HG03280 (cell line): Measurements from ENCODE around the gene DAPL1.

Experiments used
- ATAC-seq: cut with Tn5 transposase; IDR thresholded peaks from one replicate; pipeline ENCODE4 v1.9.1; 2021; ENCODE audit warnings: mild to moderate bottlenecking, moderate library complexity; ENCODE audit not compliant: unreplicated experiment

The DAPL1 gene

DNA sequence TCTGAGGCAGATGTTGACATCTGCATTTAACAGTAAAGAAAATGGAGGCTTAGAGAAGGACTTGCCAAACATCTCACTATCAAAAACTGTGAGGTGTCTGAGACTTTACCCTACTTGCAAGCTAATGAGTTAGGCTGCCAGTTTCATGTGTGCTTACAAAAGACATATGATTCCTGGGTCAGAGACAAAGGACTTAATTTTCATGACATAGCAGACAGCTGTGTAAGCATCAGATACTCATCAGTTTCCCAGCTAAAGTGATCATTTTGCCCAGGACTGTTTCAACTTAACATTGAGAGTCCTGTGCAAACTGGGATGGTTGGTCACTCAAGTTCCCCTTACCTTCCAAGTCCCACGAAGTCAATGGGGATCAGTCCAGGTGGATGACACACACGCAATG is 18.9 kb upstream of the DAPL1 start:
- no peak for ATAC-seq

DNA sequence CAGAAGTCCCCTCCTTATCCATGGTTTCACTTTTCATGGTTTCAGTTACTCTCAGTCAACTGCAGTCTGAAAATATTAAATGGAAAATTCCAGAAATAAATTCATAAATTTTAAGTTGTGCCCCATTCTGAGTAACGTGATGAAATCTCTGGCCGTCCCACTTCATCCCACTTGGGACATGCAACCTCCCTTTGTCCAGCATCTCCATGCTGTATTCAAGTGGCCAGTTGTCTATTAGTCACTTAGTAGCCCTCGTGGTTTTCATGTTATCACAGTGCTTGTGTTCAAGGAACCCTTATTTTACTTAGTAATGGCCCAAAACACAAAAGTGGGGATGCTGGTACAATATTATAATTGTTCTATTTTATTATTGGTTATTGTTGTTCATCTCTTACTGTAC is 18.0 kb upstream of the DAPL1 start:
- ATAC-seq = no peak

DNA sequence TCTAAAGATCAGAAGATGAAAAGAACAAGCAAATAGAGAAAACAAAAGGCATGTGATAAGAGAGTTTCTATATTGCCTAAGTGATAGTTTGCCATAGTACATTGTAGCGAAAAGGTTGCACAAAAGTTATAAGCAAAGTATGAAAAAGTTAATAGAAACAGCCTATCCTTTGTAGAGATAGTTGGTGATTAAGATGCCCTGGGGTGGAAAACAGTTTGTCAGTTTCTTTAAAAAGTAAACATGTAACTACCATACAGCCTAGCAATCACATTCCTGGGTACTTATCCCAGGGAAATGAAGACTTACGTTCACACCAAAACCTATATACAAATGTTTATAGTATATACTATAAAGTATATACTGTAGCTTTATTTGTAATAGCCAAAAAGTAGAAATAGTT is 16.9 kb upstream of the DAPL1 start:
- ATAC-seq = no peak

DNA sequence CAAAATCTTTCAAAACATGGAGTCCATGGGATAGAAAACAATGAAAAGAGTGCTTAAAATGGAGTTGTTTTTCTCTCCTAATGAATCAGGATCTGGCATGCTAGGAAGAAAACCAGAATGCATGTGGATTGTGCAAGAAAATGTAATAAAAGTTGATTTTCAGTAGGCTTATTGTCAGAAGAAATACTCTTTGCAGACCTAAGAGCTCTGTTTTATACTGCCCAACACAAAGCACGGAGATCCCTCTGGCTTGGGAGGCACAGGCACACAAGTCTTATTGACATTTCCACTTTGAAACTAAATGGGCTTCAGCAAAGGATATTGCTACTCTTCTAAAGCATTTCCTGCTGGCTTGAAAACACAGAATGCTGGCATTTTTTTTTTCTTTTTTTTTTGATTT is 15.5 kb upstream of the DAPL1 start:
- ATAC-seq = no peak

DNA sequence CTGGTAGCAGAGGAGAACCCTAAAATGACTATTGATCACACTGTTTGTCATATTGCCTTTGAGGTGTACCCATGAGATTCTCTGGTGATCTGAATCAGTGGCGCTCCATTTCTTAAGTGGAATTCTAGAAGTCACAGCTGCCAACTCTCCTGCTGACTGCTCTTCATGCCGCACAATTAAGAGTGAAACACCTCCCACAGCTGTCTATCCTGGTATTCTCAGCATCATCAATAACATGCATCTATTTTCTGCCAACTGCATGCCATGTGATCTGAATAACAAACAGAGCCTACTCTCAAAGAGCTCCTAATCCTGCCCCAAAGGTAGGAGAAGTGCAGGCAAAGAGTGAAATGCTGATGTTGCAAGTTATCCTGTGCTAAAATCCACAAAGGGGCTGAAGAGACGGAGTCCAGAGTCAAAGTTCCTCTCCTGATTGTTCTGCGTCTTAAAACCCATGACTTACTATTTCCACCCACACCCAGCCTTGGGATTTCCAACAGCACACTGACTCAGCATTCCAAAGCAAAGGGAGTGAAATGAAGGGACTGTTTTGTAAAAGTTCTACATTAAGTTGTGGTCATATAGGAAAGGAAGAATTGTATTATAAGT is 13.7 kb upstream of the DAPL1 start:
- no peak for ATAC-seq

DNA sequence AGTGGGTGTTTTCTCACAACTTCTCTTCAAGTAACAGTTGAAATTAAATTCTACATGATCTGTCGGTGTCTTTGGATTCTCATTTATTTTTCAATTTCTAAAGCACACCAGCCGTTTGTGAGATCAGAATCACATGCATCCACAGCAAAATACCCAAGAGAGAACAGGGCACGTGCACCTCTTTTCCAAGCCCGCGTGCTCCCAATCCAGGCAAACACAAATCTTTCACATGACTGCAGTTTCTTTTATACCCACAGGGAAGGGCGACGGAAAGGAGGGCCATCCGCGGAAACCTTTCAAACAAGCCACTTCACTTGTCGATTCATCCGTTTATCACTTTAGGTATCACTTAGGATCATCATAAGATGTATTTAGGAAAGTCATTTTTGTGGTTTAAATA is 13.0 kb upstream of the DAPL1 start:
- no peak for ATAC-seq

DNA sequence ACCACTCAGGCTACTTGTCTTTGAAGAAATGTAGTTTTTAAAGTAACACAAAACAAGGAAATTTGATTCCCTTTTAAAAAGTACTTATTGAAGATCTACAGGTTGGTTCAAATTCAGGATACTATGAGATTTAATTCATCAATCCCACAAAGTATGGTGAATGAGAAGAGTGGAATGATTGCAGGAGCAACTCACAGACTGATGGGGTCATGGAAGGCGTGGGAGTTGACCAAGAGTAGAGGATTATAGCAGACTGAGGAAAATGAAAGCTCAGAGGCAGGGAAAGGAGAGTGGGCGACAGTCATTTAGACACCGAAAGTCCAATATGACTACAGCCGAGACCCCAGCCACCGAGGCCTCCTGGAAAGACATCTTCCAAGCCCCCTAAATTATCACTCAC is 12.5 kb upstream of the DAPL1 start:
- no peak for ATAC-seq

DNA sequence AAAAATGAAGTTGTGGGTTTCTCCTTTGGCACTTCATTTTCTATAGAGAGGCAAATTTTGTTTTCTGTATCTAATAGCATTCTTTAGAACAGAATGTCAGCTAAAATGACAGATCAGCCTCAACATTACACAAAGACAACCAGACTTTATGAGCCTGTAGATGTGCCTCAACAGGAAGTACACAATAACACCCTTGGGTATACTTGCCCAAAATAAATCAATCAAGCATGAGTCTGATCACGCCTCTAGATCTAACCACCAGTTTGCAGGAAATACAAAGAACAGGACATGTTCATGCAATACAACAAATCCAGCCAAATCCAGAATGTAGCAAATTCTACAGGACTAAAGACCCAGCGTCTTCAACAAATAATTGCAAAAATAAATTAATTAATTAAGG is 11.2 kb upstream of the DAPL1 start:
- no peak for ATAC-seq

DNA sequence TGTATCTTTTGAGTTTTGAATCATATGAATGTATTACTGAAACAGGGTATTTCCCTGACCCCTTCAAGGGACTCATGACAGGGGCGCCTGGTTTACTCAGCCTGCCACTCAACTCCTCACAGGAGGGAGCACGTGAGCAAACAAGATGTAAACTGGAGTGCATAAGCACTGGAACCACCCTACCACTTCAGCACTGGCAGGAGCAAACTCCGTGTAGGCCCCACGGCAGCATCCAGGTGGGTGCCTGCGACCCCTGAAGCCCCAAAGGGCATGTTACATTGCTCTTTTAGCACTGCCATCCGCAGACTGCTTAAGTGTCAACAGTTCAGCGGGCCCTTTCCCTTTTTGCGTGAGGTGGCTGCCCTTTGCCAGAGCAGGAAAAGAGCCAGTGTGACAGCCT is 8.2 kb upstream of the DAPL1 start:
- no peak for ATAC-seq

DNA sequence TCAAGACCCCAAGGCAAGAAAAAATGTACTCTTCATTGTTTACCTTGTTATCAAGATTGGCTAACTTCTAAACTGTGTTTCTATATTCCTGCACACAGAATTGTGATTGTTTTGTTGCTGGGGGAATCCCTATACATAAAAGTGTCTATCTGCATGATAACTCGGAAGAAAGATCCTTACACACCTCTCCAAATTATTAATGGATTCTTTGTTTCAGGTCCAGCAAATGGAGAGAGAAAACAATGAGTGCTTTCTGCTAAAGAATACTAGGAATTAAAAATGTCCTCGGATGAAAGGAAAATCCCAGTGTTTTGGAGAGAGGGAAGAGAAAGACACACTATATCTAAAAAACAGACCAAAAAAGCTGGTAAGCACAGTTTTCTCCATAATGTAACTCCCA is 6.2 kb upstream of the DAPL1 start:
- no peak for ATAC-seq

DNA sequence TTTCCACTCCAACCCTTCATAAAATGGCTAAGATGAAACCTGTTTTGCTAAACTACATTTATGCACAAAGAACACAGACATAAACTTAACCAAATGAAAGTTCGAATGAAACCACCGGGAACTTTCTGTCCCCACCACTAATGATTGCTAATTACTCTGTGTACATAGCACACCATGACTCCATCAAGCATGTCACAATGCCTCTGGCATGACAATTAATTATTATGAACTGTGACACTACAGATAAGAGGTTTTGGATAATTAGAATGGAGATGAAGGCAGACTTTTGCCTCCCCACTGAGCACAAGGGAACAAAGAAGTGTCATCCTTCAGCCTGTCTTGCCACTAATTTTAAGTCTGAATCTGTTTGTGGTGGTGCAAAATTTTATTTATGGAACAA is 1.5 kb downstream of the DAPL1 start:
- no peak for ATAC-seq

DNA sequence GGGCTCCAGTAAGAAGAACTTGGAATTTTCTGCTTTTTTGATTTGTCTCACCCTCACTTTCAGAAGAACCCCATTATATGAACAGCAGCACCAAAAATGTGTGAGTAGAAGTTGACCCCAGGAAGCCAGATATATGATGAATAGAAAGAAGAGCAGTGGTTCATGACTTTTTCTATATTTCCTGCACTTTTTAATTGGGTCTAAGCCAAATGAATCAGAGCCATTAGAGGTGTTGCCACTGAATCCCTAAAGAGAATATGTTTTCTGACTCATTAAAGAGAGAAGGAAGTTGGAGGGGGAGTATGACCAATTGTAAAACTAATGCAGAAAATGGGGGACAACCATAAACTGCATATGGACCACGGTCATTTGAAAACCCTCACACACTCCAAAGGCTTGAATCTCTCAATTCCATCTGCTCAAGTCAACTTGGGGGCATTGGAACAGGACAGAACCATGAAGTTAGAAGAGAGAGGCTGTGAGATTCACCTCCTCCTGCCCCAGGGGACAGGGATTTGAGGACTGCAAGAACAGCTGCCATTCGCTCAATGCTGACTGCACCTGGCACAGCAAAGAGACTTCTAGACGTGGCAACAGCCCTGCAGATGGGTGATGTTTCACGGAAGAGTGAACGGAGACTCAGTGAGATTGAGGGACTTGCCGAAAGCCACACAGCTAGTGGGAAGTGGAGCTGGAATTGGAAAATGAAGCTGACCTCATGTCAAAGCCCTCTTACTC is 3.0 kb downstream of the DAPL1 start:
- no peak for ATAC-seq

DNA sequence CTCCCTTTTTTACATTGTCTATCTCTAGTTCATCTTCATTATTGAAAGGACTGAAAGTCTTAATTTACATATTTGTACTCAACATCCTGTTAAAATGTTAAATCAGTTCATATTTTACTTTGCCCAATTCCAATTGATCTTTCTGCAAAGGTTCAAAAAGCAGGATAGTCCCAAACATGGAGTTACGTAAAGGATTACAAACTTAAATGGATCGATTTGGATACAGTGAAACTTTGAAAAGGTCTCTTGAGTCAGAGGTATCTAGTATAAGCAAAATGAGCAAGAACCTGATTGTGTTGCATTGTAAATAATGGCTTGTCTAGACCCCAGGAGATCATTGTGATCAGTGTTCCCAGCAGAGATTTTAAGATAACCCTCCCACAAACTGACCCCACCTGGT is 4.1 kb downstream of the DAPL1 start:
- no peak for ATAC-seq

DNA sequence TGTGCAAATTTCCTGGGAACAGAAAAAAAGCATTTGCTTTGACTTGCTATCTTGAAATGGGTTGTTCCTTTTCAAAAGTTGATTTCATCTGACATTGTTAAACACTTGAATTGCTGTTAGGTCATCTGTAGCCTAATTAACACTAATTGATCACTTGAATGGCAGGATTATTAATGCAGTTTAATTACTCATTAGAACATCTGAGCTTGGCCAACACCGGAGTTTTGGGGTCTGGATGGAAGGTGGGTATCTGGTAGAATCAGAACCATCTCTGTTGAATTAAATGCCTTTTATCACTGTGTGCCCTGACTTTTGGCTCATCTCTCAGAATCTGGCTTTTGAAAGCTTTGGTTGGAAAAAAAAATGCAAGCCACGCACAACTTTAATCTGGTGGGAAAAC is 8.4 kb downstream of the DAPL1 start:
- ATAC-seq = no peak

DNA sequence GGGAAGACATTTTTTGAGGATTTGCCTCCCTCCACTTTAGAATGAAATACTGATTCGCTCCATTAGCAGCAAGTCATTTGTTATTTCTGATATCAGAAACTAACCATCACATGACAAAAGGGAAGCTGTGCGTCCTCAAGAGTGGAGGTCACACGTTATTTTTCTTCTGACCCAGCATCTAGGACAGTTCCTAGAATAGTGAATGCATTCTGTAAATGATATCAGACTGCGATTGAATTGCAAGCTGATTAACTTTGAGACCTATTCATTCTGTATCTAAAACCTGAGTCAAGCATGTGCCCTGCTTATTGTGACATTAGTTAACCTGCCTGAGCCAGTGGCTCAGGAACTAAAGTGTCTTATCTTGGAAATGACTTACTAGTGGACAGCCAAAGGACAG is 10.1 kb downstream of the DAPL1 start:
- ATAC-seq = no peak

DNA sequence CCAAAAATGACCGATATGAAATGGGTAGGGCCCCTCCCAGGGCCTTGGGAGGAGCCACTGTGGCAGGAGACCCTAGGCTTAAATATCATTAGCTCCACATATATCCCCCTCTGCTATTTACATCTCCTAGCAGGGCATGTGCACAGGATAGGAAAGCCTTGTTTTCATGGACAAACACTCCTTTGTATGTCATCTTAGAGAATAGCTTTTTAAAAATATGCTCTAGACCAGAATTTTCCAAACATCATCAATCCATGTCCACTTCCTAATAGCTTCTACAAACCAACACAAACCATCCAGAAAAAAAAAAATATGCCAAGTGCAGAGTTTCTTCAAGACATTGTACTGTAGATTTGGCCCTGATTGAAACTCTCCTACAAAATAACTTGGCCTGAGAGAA is 10.8 kb downstream of the DAPL1 start:
- ATAC-seq = no peak

DNA sequence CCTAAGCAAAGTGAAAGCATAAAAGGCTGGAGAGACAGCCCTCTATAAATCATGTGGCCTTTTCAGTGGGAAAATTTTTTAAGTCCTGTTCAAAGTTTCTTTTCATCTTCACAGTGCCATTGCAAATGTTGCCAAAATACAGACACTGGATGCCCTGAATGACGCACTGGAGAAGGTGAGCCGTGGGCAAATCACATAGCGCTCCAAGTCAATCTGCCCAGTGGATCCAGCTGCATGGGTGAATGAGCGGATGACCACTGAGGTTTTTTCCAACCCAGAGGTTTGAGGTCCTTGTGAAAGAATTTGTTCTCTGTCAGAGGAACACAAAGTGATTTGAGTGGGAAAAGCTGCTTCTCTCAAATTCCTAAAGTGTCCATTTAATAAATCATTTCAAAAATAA is 11.8 kb downstream of the DAPL1 start:
- ATAC-seq = no peak

DNA sequence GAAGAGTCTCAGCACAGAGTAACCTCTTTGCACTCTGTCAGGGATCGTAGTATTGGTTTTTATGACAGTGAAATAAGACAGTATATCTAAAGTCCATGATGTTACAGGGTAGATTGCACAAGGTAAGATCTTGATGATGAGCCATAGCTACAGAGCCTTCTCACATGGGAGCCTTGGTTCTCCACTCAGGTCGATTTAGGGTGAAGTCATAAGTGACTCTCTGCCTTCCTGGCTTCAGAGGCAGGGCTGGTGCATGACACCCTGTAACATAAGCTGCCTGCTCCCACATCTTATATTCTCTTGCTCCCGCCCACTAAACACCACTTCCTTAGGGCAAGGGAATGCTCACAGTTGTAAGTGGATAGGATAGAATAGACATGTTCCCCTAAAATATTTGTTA is 13.3 kb downstream of the DAPL1 start:
- no peak for ATAC-seq

DNA sequence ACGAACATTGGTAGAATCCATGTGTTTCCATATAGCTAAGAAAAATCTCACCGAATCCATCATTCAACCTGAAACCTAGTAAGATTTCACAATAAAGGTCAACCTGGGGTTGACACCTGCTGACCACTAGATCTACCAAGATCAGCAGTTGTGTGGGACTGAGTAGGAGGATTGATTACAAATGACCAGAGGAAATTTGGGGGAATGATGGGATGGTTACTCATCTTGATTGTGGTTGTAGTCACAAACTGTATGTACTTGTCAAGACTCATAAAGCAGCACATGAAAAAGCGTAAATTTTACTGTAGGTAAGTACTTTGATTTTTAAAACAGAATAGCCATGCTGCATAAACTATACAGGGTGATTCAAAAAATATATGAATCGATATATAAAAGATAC is 14.7 kb downstream of the DAPL1 start:
- no peak for ATAC-seq

DNA sequence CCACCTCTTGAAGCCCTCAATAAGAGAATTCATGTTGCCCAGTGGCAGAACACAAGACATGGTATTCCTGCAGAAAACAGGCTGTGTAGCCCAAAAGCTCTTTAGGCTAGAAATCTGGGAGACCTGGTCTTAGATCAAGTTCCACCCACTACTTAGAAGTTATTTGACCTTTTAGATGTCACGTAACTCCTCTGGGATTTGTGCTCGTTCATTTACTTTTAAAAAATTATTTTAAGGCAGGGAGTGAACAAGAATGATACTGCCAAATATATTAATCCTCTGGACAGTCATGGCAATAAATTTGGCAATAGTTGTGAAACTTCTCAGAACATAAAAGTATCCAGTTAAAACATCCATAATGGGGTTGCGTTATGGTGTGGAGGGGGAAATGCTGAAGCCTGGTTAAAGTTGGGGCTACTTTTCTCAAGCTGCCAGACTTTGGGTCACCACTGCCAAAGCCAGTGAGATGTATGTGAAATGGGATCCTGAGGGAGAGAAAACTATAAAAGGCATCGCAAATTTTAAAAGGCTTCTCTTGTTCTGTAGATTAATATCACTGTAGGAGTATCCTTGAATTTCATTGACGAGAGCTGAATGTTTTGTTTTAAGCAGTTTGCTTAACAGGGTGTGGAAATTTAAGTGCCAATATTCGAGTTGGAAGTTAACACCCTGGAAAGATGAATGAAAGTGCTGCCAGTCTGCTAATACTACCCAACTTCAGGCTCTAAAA is 15.8 kb downstream of the DAPL1 start:
- ATAC-seq = no peak

DNA sequence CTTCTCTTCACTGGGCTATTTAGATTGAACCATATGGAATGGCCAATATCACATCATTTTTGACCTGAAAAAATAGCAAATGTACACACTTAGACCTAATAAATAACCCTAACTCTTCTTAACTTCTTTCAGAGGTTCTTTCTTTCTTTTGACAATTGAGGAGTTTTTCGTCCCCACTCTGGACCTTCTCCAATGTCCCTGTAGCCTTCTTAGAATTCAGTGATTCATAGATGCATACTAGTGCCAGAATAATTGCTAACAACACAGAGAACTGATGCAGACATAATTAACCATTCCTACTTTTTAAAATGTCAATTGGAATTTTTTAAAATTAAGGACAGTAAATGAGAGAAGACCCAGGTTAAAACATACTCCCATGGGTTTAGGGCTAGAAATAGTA is 20.0 kb downstream of the DAPL1 start:
- no peak for ATAC-seq

DNA sequence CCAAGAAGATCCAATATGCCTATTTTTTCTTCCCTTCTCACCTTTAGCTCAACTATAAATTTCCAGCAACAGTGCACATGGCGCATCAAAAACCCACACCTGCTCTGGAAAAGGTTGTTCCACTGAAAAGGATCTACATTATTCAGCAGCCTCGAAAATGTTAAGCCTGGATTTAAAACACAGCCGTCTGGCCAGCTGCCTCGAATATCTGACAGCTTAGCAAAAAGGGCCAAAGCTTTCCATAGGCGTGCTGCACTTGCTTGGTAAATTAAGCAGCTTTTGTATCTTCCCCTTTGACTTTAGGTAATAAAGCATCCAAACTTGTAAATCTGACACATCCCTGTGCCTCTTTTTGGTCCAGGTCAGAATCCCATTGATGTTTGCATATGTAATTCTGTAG is 20.5 kb downstream of the DAPL1 start:
- no peak for ATAC-seq
